Neural cell (in vitro differentiated cells): Measurements from ENCODE around the gene DYRK3. TPM values are rescaled to one million over a fixed set of nuclear protein-coding genes. Genes with fewer than 3 reads are reported as not detected.
"Not testable (repeated sequence)": the region's sequence is repeated elsewhere in the genome, so short reads cannot be mapped to it uniquely, and the experiment has no call there.

Experiments used
- H2AFZ ChIP-seq: fragments of 200-600, 300-800 bp; sonication (generic), shearing (Covaris generic); 2 replicates; pipeline ENCODE4 v1.6.0; 2014; ENCODE audit warnings: low read depth, mild to moderate bottlenecking, antibody characterized with exemption, low read length, moderate library complexity
- H3F3A ChIP-seq: fragments of 200-600 bp; shearing (Covaris generic); 2 replicates; pipeline ENCODE4 v1.6.1; 2016; ENCODE audit warnings: mild to moderate bottlenecking, moderate library complexity, mixed read lengths, antibody characterized with exemption, low read length; ENCODE audit not compliant: insufficient read depth, poor library complexity, severe bottlenecking
- H3K27ac ChIP-seq: fragments of 200-600, 300-800 bp; sonication (generic), shearing (Covaris generic); 2 replicates; pipeline ENCODE4 v1.5.1; 2014; ENCODE audit warnings: mild to moderate bottlenecking, low read length, moderate library complexity
- H3K27me3 ChIP-seq: fragments of 300-800, 200-600 bp; sonication (generic), shearing (Covaris generic); 2 replicates; pipeline ENCODE4 v1.6.0; 2014; ENCODE audit warnings: mild to moderate bottlenecking, low read depth, low read length, moderate library complexity; ENCODE audit not compliant: insufficient read depth
- H3K36me3 ChIP-seq: fragments of 300-800, 200-600 bp; sonication (generic), shearing (Covaris generic); 2 replicates; pipeline ENCODE4 v1.5.1; 2014; ENCODE audit warnings: mild to moderate bottlenecking, antibody characterized with exemption, low read length, moderate library complexity; ENCODE audit not compliant: insufficient read depth
- H3K4me2 ChIP-seq: fragments of 300-800, 200-600 bp; sonication (generic), shearing (Covaris generic); 2 replicates; pipeline ENCODE4 v1.6.0; 2014; ENCODE audit warnings: mild to moderate bottlenecking, low read length
- H3K4me3 ChIP-seq: fragments of 300-800, 200-600 bp; sonication (generic), shearing (Covaris generic); 2 replicates; pipeline ENCODE4 v1.5.1; 2014; ENCODE audit warnings: mild to moderate bottlenecking, low read length, moderate library complexity
- H3K79me2 ChIP-seq: fragments of 200-600 bp; shearing (Covaris generic); replicated peaks from 2 replicates; pipeline ENCODE4 v1.6.0; 2014; ENCODE audit warnings: mild to moderate bottlenecking, low read length, moderate library complexity; ENCODE audit not compliant: insufficient read depth
- H3K9ac ChIP-seq: fragments of 300-800, 200-600 bp; sonication (generic), shearing (Covaris generic); 2 replicates; pipeline ENCODE4 v1.6.1; 2016; ENCODE audit warnings: mild to moderate bottlenecking, low read length, mixed read lengths
- H3K9me2 ChIP-seq: fragments of 200-600 bp; shearing (Covaris generic); 2 replicates; pipeline ENCODE4 v1.6.1; 2016; ENCODE audit warnings: mild to moderate bottlenecking, low read length, mixed read lengths; ENCODE audit not compliant: insufficient read depth
- H3K9me3 ChIP-seq: fragments of 200-600, 300-800 bp; sonication (generic), shearing (Covaris generic); 2 replicates; pipeline ENCODE4 v1.6.1; 2016; ENCODE audit warnings: mild to moderate bottlenecking, mixed run types, low read length, moderate library complexity, mixed read lengths
- H4K20me1 ChIP-seq: fragments of 200-600 bp; shearing (Covaris generic); 2 replicates; pipeline ENCODE4 v1.6.1; 2016; ENCODE audit warnings: mild to moderate bottlenecking, mixed run types; ENCODE audit not compliant: insufficient read depth
- CTCF ChIP-seq: fragments of 450-650 bp; IDR thresholded peaks from 2 replicates; pipeline ENCODE4 v1.5.1; 2014; ENCODE audit warnings: antibody characterized with exemption, mild to moderate bottlenecking, moderate library complexity; ENCODE audit not compliant: poor library complexity, severe bottlenecking
- EP300 ChIP-seq: fragments of 450-650 bp; conservative IDR thresholded peaks from 2 replicates; pipeline ENCODE4 v1.6.1; 2014; ENCODE audit warnings: antibody characterized with exemption, mild to moderate bottlenecking, moderate library complexity; ENCODE audit not compliant: poor library complexity, severe bottlenecking
- EZH2 ChIP-seq: fragments of 200-600, 300-800 bp; shearing (Covaris generic), sonication (generic); IDR thresholded peaks from 2 replicates; pipeline ENCODE4 v1.6.1; 2014; ENCODE audit warnings: antibody characterized with exemption, low read length, borderline replicate concordance, mild to moderate bottlenecking; ENCODE audit not compliant: insufficient read depth, poor library complexity, severe bottlenecking
- MXI1 ChIP-seq: fragments of 450-650 bp; conservative IDR thresholded peaks from 2 replicates; pipeline ENCODE4 v1.6.1; 2014; ENCODE audit warnings: antibody characterized with exemption, mild to moderate bottlenecking; ENCODE audit not compliant: poor library complexity, severe bottlenecking
- POLR2AphosphoS5 ChIP-seq: IDR thresholded peaks from 2 replicates; pipeline ENCODE4 v1.6.1; 2012
- RAD21 ChIP-seq: fragments of 450-650 bp; conservative IDR thresholded peaks from 2 replicates; pipeline ENCODE4 v1.6.1; 2014; ENCODE audit warnings: antibody characterized with exemption, mild to moderate bottlenecking, moderate library complexity
- REST ChIP-seq: IDR thresholded peaks from 2 replicates; pipeline ENCODE4 v1.6.1; 2012; ENCODE audit warnings: borderline replicate concordance
- SMC3 ChIP-seq: fragments of 450-650 bp; conservative IDR thresholded peaks from 2 replicates; pipeline ENCODE4 v1.6.1; 2014; ENCODE audit warnings: antibody characterized with exemption, mild to moderate bottlenecking, moderate library complexity; ENCODE audit not compliant: poor library complexity
- TAF1 ChIP-seq: IDR thresholded peaks from 2 replicates; pipeline ENCODE4 v1.6.1; 2012; ENCODE audit warnings: low read depth
- polyA plus RNA-seq: library from polyadenylated mRNA; depleted of rRNA; stranded (reverse); fragments of >200 nt; gene quantifications from 2 replicates; pipeline ENCODE4 v1.2.3, GENCODE V29; 2014

DYRK3 gene
- polyA plus RNA-seq, 1 donor from 2014 or later, result 7.5 TPM

- Histone ChIP-seq H3K79me2 (no peaks in the 10 kb centered on the region), H3K27ac (no peak overlapping the region), H3K4me2 (no peak overlapping the region), H3K9ac (no peak overlapping the region), H4K20me1 (no peaks in the 10 kb centered on the region), H3F3A (no peaks in the 10 kb centered on the region), H2AFZ (no peak overlapping the region), H3K9me3 (no peaks in the 10 kb centered on the region), H3K36me3 (no peaks in the 10 kb centered on the region), H3K9me2 (no peaks in the 10 kb centered on the region), H3K4me3 (no peak overlapping the region), H3K27me3 (no peaks in the 10 kb centered on the region)
- no peak for TF ChIP-seq SMC3
Measured at GRCh38 chr1:206609229-206609991, 25.9 kb upstream of the DYRK3 start.

- Histone ChIP-seq H2AFZ (peak within 1 kb of the TSS; percentile 79), H3K27ac (peak within 1 kb of the TSS; percentile 89), H3K9me2 (no peaks in the 10 kb centered on the region), H3K4me3 (peak within 1 kb of the TSS; percentile 83), H3K27me3 (no peaks in the 10 kb centered on the region), H4K20me1 (no peaks in the 10 kb centered on the region), H3K9ac (peak within 1 kb of the TSS; percentile 91), H3K4me2 (peak within 1 kb of the TSS; percentile 98), H3K36me3 (no peaks in the 10 kb centered on the region), H3K79me2 (no peaks in the 10 kb centered on the region), H3F3A (no peaks in the 10 kb centered on the region), H3K9me3 (no peaks in the 10 kb centered on the region)
- TF ChIP-seq SMC3 (peak; percentile 71), POLR2AphosphoS5 (peak; percentile 87), REST (peak; percentile 90), CTCF (peak; percentile 97), MXI1 (peak; percentile 90), EZH2 (no peak), TAF1 (peak; percentile 88), EP300 (peak; percentile 77), RAD21 (peak; percentile 67)
Measured at GRCh38 chr1:206612129-206612876, 23.0 kb upstream of the DYRK3 start, which contains the start of gene EIF2D. Gene EIF2D, minus strand, starts transcription at chr1:206612465. Its CDS starts 123 bp downstream, at chr1:206612342.

GRCh38 chr1:206626396-206626795 is 8.9 kb upstream of the DYRK3 start:
- H3K36me3 ChIP-seq, H2AFZ ChIP-seq, H3K27ac ChIP-seq, H3K4me2 ChIP-seq, H3K9me2 ChIP-seq, H3K27me3 ChIP-seq, H3K9me3 ChIP-seq, H3K4me3 ChIP-seq, H3F3A ChIP-seq, H3K9ac ChIP-seq, H3K79me2 ChIP-seq, H4K20me1 ChIP-seq: not testable (repeated sequence)
